Measurements from ENCODE around the gene JADE2. TPM values are rescaled to one million over a fixed set of nuclear protein-coding genes. Genes with fewer than 3 reads are reported as not detected.

The JADE2 gene
- total RNA-seq, 2 experiments from 2014 or later: 88.1 to 98.4 TPM

GRCh38 chr5:134566741-134567221 lies 41.3 kb downstream of the JADE2 start:
- no peak overlapping the region for H3K27ac Mint-ChIP-seq
- H3K9me3 Mint-ChIP-seq (ENCODE audit: low read depth): no peaks in the 10 kb centered on the region
- no peak for DNase-seq
- peaks cover 17% of the 10 kb centered on the region for H3K4me1 Mint-ChIP-seq
- H3K36me3 Mint-ChIP-seq: peaks cover 38% of the 10 kb centered on the region
- CTCF ChIA-PET: interaction anchor here (1.0 to 3.0 kb wide), 4 partner anchors 9 to 155 kb away, joined by 3 to 13 read pairs (median 3); partner anchors contain the start of gene CDKN2AIPNL
- no peaks in the 10 kb centered on the region for H3K27me3 Mint-ChIP-seq
- H3K4me3 Mint-ChIP-seq: no peak overlapping the region
- no peak for ATAC-seq

DNA sequence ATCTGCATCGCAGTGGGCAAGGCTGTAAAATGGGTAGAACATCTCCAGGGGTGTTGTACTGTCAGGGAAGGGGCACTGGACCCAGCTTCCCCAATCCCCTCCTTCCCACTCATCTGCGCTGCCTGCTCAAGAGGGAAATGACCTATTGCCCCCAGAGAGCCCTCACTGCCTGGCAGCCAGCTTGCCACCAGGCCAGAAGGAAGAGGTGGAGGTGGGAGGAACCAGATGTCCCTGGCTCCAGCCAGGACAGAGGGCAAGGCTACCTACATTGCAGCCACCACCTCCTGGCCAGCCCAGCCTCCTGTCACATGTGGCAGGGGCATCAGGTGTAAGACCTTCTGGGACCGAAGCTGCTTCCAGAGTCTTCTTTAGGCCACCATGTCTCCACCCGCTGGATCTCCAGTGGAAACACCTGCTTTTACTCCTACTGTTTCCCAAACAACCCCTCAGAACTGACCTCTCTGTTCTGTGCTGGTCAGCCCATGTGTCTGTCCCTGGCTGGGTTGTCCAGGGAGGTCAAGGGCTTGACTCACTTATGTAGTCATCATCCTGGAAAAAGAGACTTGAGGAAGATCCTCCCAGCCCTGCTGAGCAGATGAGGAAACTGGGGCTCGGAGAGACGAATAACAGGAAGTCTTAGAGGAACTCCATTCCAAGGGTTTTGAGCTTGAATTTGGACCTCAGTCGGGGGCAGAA lies 42.3 kb downstream of the JADE2 start:
- H3K36me3 Mint-ChIP-seq: peaks cover 34% of the 10 kb centered on the region

GRCh38 chr5:134568337-134568700 lies 42.8 kb downstream of the JADE2 start:
- peaks cover 38% of the 10 kb centered on the region for H3K36me3 Mint-ChIP-seq
- CTCF ChIA-PET: interaction anchor here (1.2 to 3.0 kb wide), 3 partner anchors 10 to 265 kb away, joined by 3 to 13 read pairs (median 9); no protein-coding TSS in a partner anchor

More for the DNA sequence above, 42.3 kb downstream of the JADE2 start:
- CTCF ChIA-PET: interaction anchor here (1.2 to 3.0 kb wide), 4 partner anchors 10 to 264 kb away, joined by 3 to 13 read pairs (median 6); partner anchors contain the start of gene CDKN2AIPNL
- H3K27me3 Mint-ChIP-seq: no peaks in the 10 kb centered on the region
- H3K4me3 Mint-ChIP-seq: no peak overlapping the region
- no peaks in the 10 kb centered on the region for H3K9me3 Mint-ChIP-seq (ENCODE audit: low read depth)
- DNase-seq (no peak), ATAC-seq (no peak)
- H3K27ac Mint-ChIP-seq: peak overlapping the region; percentile 55
- H3K4me1 Mint-ChIP-seq: peaks cover 17% of the 10 kb centered on the region

DNA sequence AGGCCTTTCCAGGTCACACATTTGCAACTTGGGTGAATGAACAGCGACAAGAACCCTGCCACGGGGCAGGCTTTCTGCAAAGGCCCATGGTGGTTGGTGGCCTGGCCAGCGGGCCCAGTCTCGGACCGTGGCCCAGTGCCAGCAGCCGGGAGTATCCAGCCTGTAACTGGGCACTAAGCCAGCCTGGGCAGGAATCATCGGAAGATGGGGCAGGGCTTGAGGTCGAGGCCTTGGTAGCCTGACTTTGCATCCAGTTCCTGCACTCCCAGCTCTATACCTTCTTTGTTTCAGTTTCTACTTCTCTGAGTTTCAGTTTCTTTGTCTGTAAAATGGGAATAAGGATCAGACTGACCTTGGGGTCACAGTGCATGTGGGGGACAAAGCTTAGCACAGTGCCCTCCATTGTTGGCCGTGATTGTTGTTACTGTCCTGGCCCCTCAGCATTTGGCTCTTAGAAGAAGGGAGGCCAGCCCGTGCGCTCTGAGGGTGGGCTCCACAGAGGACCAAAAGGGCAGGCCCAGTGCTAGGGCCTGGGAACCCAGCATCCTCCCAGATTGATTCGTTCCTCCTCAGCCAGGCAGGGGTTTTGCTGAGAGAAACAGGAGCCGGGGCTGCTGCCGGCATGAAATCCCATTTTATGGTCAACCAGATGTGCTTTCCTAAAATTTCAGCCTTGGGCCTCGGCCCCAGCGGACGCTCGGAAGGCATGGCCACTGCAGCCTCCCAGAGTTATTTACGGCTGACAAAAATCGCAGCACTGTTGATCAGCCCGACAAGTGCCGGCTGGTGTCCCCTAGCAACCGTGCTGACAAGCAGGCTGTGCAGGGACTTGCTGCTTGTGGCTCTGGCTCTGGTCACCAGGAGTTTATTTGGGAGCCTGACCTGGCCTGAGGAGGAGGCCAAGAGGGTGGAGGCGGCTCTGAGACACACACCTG lies 43.6 kb downstream of the JADE2 start:
- Mint-ChIP-seq H3K4me1 (peaks cover 17% of the 10 kb centered on the region), H3K27ac (peak overlapping the region; percentile 55), H3K4me3 (no peak overlapping the region), H3K36me3 (peaks cover 39% of the 10 kb centered on the region), H3K27me3 (no peaks in the 10 kb centered on the region), H3K9me3 (ENCODE audit: low read depth) (no peaks in the 10 kb centered on the region)
- CTCF ChIA-PET: interaction anchor here (1.2 to 3.0 kb wide), 3 partner anchors 9 to 265 kb away, joined by 3 to 13 read pairs (median 9); no protein-coding TSS in a partner anchor
- ATAC-seq (no peak), DNase-seq (no peak)

More at GRCh38 chr5:134568337-134568700, 42.8 kb downstream of the JADE2 start:
- no peak for ATAC-seq
- DNase-seq: no peak
- Mint-ChIP-seq H3K27me3 (no peaks in the 10 kb centered on the region), H3K4me1 (peaks cover 17% of the 10 kb centered on the region), H3K4me3 (no peak overlapping the region), H3K9me3 (ENCODE audit: low read depth) (no peaks in the 10 kb centered on the region), H3K27ac (peak overlapping the region; percentile 55)

GRCh38 chr5:134569758-134570364 lies 44.4 kb downstream of the JADE2 start:
- peaks cover 17% of the 10 kb centered on the region for H3K4me1 Mint-ChIP-seq
- H3K27ac Mint-ChIP-seq: peak overlapping the region; percentile 42
- no peaks in the 10 kb centered on the region for H3K27me3 Mint-ChIP-seq
- CTCF ChIA-PET: no interaction called here
- DNase-seq: no peak
- ATAC-seq: no peak
- H3K36me3 Mint-ChIP-seq: peaks cover 36% of the 10 kb centered on the region
- no peak overlapping the region for H3K4me3 Mint-ChIP-seq
- no peaks in the 10 kb centered on the region for H3K9me3 Mint-ChIP-seq (ENCODE audit: low read depth)

DNA sequence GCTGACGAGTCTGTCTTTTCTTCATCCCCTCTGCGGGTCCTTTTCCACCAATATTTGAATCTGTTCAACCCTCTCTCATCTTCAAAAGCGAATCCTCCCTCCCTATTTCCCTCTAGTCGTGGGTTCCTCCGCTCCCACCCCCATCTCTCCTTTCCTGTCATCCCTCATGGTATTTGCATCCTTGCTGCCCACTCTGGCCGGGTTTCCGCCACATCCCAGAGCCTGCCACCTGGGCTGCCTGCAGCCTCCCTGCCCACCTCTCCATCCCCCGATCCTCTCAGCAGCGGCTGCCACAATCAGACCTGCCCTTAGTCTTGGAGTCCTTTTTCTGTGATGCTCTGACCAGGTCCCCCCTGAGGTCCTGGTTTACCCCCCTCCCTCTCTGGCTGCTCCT lies 44.9 kb downstream of the JADE2 start:
- Mint-ChIP-seq H3K4me3 (no peak overlapping the region), H3K27ac (no peak overlapping the region), H3K4me1 (peaks cover 17% of the 10 kb centered on the region), H3K9me3 (ENCODE audit: low read depth) (no peaks in the 10 kb centered on the region), H3K36me3 (peaks cover 36% of the 10 kb centered on the region), H3K27me3 (no peaks in the 10 kb centered on the region)
- ATAC-seq (no peak), DNase-seq (no peak)
- CTCF ChIA-PET: no interaction called here

DNA sequence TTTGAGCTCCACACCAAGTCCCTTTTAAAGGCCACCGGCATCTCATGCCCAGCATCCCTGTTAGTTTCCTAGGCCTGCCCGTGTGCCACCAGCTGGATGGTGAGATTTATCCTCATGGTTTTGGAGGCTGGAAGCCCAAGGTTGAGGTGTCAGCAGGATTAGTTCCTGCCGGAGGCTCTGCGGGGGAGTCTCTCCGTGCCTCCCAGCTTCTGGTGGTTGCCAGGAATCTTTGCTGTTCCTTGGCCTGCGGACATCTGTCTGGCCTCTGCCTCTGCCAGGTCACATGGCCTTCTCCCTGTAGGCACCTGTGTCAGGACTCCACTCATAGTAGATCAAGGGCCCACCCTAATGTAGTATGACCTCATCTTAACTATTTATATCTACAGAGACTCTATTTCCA lies 45.4 kb downstream of the JADE2 start:
- peaks cover 33% of the 10 kb centered on the region for H3K36me3 Mint-ChIP-seq

GRCh38 chr5:134571693-134572405 lies 46.4 kb downstream of the JADE2 start:
- CTCF ChIA-PET: interaction anchor here (1.4 kb wide), 1 partner anchor 15 kb away, joined by 5 read pairs; no protein-coding TSS in a partner anchor
- Mint-ChIP-seq H3K27ac (no peak overlapping the region), H3K27me3 (no peaks in the 10 kb centered on the region), H3K36me3 (peaks cover 31% of the 10 kb centered on the region), H3K4me3 (no peak overlapping the region), H3K9me3 (ENCODE audit: low read depth) (no peaks in the 10 kb centered on the region), H3K4me1 (peaks cover 17% of the 10 kb centered on the region)
- no peak for DNase-seq
- ATAC-seq: no peak

More for the DNA sequence above, 45.4 kb downstream of the JADE2 start:
- CTCF ChIA-PET: interaction anchor here (1.4 kb wide), 1 partner anchor 16 kb away, joined by 5 read pairs; no protein-coding TSS in a partner anchor
- no peak overlapping the region for H3K27ac Mint-ChIP-seq
- no peak overlapping the region for H3K4me3 Mint-ChIP-seq
- ATAC-seq: no peak
- no peak for DNase-seq
- no peaks in the 10 kb centered on the region for H3K9me3 Mint-ChIP-seq (ENCODE audit: low read depth)
- no peaks in the 10 kb centered on the region for H3K27me3 Mint-ChIP-seq
- peaks cover 17% of the 10 kb centered on the region for H3K4me1 Mint-ChIP-seq

DNA sequence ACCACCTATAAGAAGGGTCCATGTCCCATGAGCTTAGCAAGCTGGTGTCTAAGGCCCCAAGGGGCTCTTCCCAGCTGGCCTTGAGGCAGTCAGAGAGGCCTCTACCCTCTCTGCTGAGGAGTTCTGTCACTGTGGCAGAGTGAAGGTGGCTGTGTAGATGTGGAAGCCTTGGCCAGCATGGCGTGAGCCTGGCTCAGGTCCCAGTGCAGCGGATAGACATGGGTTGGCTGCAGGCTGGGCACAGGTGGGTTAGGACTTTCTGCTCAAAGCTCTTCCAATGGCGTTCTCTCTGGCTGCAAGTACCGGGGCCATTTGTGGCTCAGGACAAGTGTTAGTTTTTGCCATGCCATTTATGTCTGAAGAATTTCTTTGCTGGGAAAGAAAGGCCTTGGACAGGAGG lies 47.3 kb downstream of the JADE2 start:
- DNase-seq: no peak
- no peaks in the 10 kb centered on the region for H3K9me3 Mint-ChIP-seq (ENCODE audit: low read depth)
- no peak overlapping the region for H3K27ac Mint-ChIP-seq
- H3K4me3 Mint-ChIP-seq: no peak overlapping the region
- H3K4me1 Mint-ChIP-seq: peaks cover 13% of the 10 kb centered on the region
- no peak for ATAC-seq
- H3K27me3 Mint-ChIP-seq: no peaks in the 10 kb centered on the region
- CTCF ChIA-PET: no interaction called here
- peaks cover 31% of the 10 kb centered on the region for H3K36me3 Mint-ChIP-seq

GRCh38 chr5:134574521-134574920 lies 49.1 kb downstream of the JADE2 start:
- Mint-ChIP-seq H3K4me1 (no peaks in the 10 kb centered on the region), H3K4me3 (no peak overlapping the region), H3K27ac (no peak overlapping the region), H3K36me3 (peaks cover 34% of the 10 kb centered on the region), H3K9me3 (ENCODE audit: low read depth) (no peaks in the 10 kb centered on the region), H3K27me3 (no peaks in the 10 kb centered on the region)
- ATAC-seq: no peak
- CTCF ChIA-PET: interaction anchor here (1.0 to 1.2 kb wide), 2 partner anchors 13 to 163 kb away, joined by 4 to 6 read pairs; partner anchors contain the start of gene CDKN2AIPNL
- no peak for DNase-seq

- H3K36me3 Mint-ChIP-seq: peaks cover 28% of the 10 kb centered on the region
Measured at GRCh38 chr5:134575316-134575715, 49.8 kb downstream of the JADE2 start.

GRCh38 chr5:134576386-134577021 lies 51.0 kb downstream of the JADE2 start:
- H3K27ac Mint-ChIP-seq: no peak overlapping the region
- CTCF ChIA-PET: interaction anchor here (2.5 to 3.9 kb wide), 3 partner anchors 11 to 49 kb away, joined by 13 to 31 read pairs (median 26); no protein-coding TSS in a partner anchor
- H3K4me3 Mint-ChIP-seq: no peak overlapping the region
- DNase-seq: no peak
- ATAC-seq: no peak
- peaks cover 26% of the 10 kb centered on the region for H3K36me3 Mint-ChIP-seq
- H3K27me3 Mint-ChIP-seq: no peaks in the 10 kb centered on the region
- no peaks in the 10 kb centered on the region for H3K4me1 Mint-ChIP-seq
- no peaks in the 10 kb centered on the region for H3K9me3 Mint-ChIP-seq (ENCODE audit: low read depth)

More at GRCh38 chr5:134575316-134575715, 49.8 kb downstream of the JADE2 start:
- H3K27me3 Mint-ChIP-seq: no peaks in the 10 kb centered on the region
- no peak overlapping the region for H3K4me3 Mint-ChIP-seq
- peak overlapping the region; percentile 27 for H3K27ac Mint-ChIP-seq
- DNase-seq (no peak), ATAC-seq (no peak)
- H3K4me1 Mint-ChIP-seq: no peaks in the 10 kb centered on the region
- CTCF ChIA-PET: interaction anchor here (1.0 kb wide), 1 partner anchor 9 kb away, joined by 3 read pairs; no protein-coding TSS in a partner anchor
- no peaks in the 10 kb centered on the region for H3K9me3 Mint-ChIP-seq (ENCODE audit: low read depth)
